Neuronal stem cell (in vitro differentiated cells): ENCODE measurements around the gene ZNF445.
A peak's percentile ranks its signal among the peaks of the same experiment; 100 is the strongest.

Experiments
- DNase-seq: peaks from one replicate; pipeline ENCODE4 v3.0.0-alpha.2; 2013; ENCODE audit warnings: low spot score
- H2AFZ ChIP-seq: one replicate; pipeline ENCODE4 v1.6.1; 2013; ENCODE audit warnings: mild to moderate bottlenecking, low read length, inconsistent platforms
- H2AK5ac ChIP-seq: 2 replicates; pipeline ENCODE4 v1.6.1; 2013; ENCODE audit warnings: low read depth, mild to moderate bottlenecking, inconsistent platforms, low read length, moderate library complexity, mixed read lengths
- H2BK120ac ChIP-seq: 2 replicates; pipeline ENCODE4 v1.6.1; 2013; ENCODE audit warnings: low read depth, mild to moderate bottlenecking, inconsistent platforms, low read length, moderate library complexity, mixed read lengths
- H2BK12ac ChIP-seq: one replicate; pipeline ENCODE4 v1.6.1; 2013; ENCODE audit warnings: low read length, inconsistent platforms
- H2BK15ac ChIP-seq: 2 replicates; pipeline ENCODE4 v1.6.1; 2013; ENCODE audit warnings: mild to moderate bottlenecking, low read length, inconsistent platforms, mixed read lengths
- H2BK5ac ChIP-seq: one replicate; pipeline ENCODE4 v1.6.1; 2013; ENCODE audit warnings: inconsistent platforms, mild to moderate bottlenecking, low read length, moderate library complexity
- H3K14ac ChIP-seq: one replicate; pipeline ENCODE4 v1.6.1; 2013; ENCODE audit warnings: low read length, inconsistent platforms
- H3K18ac ChIP-seq: 2 replicates; pipeline ENCODE4 v1.6.1; 2013; ENCODE audit warnings: low read length, inconsistent platforms
- H3K23ac ChIP-seq: 2 replicates; pipeline ENCODE4 v1.6.1; 2013; ENCODE audit warnings: low read depth, mild to moderate bottlenecking, mixed read lengths, low read length, inconsistent platforms; ENCODE audit not compliant: poor library complexity
- H3K27ac ChIP-seq: replicated peaks from 3 replicates; pipeline ENCODE4 v1.5.1; 2013; ENCODE audit warnings: low read length, inconsistent platforms
- H3K27me3 ChIP-seq, 3 experiments: 2 replicates each; pipeline ENCODE4 v1.6.1; 2013; ENCODE audit warnings: low read length in 3 of 3, mild to moderate bottlenecking in 2 of 3, inconsistent platforms in 1 of 3, low read depth in 1 of 3, mixed read lengths in 1 of 3, moderate library complexity in 1 of 3; ENCODE audit not compliant: control insufficient read depth in 3 of 3, insufficient read depth in 3 of 3
- H3K36me3 ChIP-seq, 2 donors: replicated peaks in 1 of 2; 2 replicates each; pipeline ENCODE4 v1.6.1; 2013; ENCODE audit warnings: low read length in 2 of 2; ENCODE audit not compliant: control insufficient read depth in 2 of 2, insufficient read depth in 2 of 2
- H3K4ac ChIP-seq: 2 replicates; pipeline ENCODE4 v1.6.1; 2013; ENCODE audit warnings: inconsistent platforms, mild to moderate bottlenecking, low read length, moderate library complexity
- H3K4me1 ChIP-seq, 2 donors: 1 replicate in 1 of 2; 2 replicates in 1 of 2; pipeline ENCODE4 v1.6.1; 2013; ENCODE audit warnings: low read length in 2 of 2, low read depth in 1 of 2; ENCODE audit not compliant: control insufficient read depth in 2 of 2, insufficient read depth in 1 of 2
- H3K4me2 ChIP-seq: one replicate; pipeline ENCODE4 v1.6.1; 2013; ENCODE audit warnings: mild to moderate bottlenecking, low read length, inconsistent platforms; ENCODE audit not compliant: insufficient read depth, poor library complexity, severe bottlenecking
- H3K4me3 ChIP-seq, 2 donors: 2 replicates each; pipeline ENCODE4 v1.5.1; 2013; ENCODE audit warnings: low read length in 2 of 2, mild to moderate bottlenecking in 2 of 2, inconsistent platforms in 1 of 2, moderate library complexity in 1 of 2
- H3K79me1 ChIP-seq: one replicate; pipeline ENCODE4 v1.6.1; 2013; ENCODE audit warnings: low read depth, mild to moderate bottlenecking, inconsistent platforms, low read length, moderate library complexity
- H3K9ac ChIP-seq: one replicate; pipeline ENCODE4 v1.6.1; 2013; ENCODE audit warnings: mild to moderate bottlenecking, low read depth, low read length, inconsistent platforms; ENCODE audit not compliant: poor library complexity
- H3K9me3 ChIP-seq, 2 donors: replicated peaks in 1 of 2; 2 replicates each; pipeline versions ENCODE3 to v1.6.1; 2013; ENCODE audit warnings: low read length in 2 of 2, mild to moderate bottlenecking in 2 of 2, inconsistent platforms in 1 of 2, low read depth in 1 of 2, mixed read lengths in 1 of 2, moderate library complexity in 1 of 2; ENCODE audit not compliant: control insufficient read depth in 2 of 2, insufficient read depth in 1 of 2
- H4K8ac ChIP-seq: one replicate; pipeline ENCODE4 v1.6.1; 2013; ENCODE audit warnings: low read depth, mild to moderate bottlenecking, inconsistent platforms, low read length, moderate library complexity
- H4K91ac ChIP-seq: one replicate; pipeline ENCODE4 v1.6.1; 2013; ENCODE audit warnings: low read length, low read depth, mild to moderate bottlenecking, inconsistent platforms; ENCODE audit not compliant: poor library complexity
- WGBS, 2 donors: extraction: QIAGEN DNeasy Blood & Tissue Kit; methylation state at CpG; one replicate each; pipeline ENCODE4 v1.1.7; 2013; ENCODE audit warnings: missing lambda C conversion rate in 2 of 2, mixed read lengths in 1 of 2; ENCODE audit not compliant: insufficient read length in 2 of 2, insufficient replicate concordance in 1 of 2; ENCODE audit errors: extremely low coverage in 2 of 2; 5-methylcytosine and 5-hydroxymethylcytosine counted together

The ZNF445 gene

GRCh38 chr3:44518782-44519156, 41.3 kb upstream of the ZNF445 start:
- no peaks in the 10 kb centered on the region for H3K9me3 ChIP-seq
- H3K4me3 ChIP-seq, result no peak overlapping the region
- DNase-seq, result no peak
- no peak overlapping the region for H4K91ac ChIP-seq
- no peak overlapping the region for H3K4ac ChIP-seq
- no peak overlapping the region for H2BK5ac ChIP-seq
- H3K27me3 ChIP-seq, result peaks cover 0 to 9% (median 0%) of the 10 kb centered on the region in 3 experiments
- WGBS, 2 donors, result no CpG with 5 or more reads among the region's 2 CpGs
- no peak overlapping the region for H3K23ac ChIP-seq
- H3K27ac ChIP-seq, result no peak overlapping the region
- no peak overlapping the region for H3K18ac ChIP-seq
- H2BK12ac ChIP-seq, result no peak overlapping the region
- H4K8ac ChIP-seq, result no peak overlapping the region
- H3K4me1 ChIP-seq, result no peaks in the 10 kb centered on the region
- H3K9ac ChIP-seq, result no peak overlapping the region
- H2AK5ac ChIP-seq, result no peak overlapping the region
- H3K14ac ChIP-seq, result no peak overlapping the region
- H2BK15ac ChIP-seq, result no peak overlapping the region
- H2BK120ac ChIP-seq, result no peak overlapping the region
- no peak overlapping the region for H2AFZ ChIP-seq
- H3K4me2 ChIP-seq, result no peak overlapping the region
- no peaks in the 10 kb centered on the region for H3K36me3 ChIP-seq
- no peaks in the 10 kb centered on the region for H3K79me1 ChIP-seq

- H3K4me2 ChIP-seq, result no peak overlapping the region
- no peak overlapping the region for H2BK5ac ChIP-seq
- H3K27ac ChIP-seq, result no peak overlapping the region
- peaks cover 0 to under 1% of the 10 kb centered on the region in 2 donors for H3K4me1 ChIP-seq
- H2AFZ ChIP-seq, result no peak overlapping the region
- H4K91ac ChIP-seq, result no peak overlapping the region
- no peak for DNase-seq
- no peak overlapping the region for H3K9ac ChIP-seq
- H2BK12ac ChIP-seq, result no peak overlapping the region
- H3K18ac ChIP-seq, result no peak overlapping the region
- H3K27me3 ChIP-seq, result peaks cover 0 to 2% (median 0%) of the 10 kb centered on the region in 3 experiments
- no peak overlapping the region for H2BK15ac ChIP-seq
- no peak overlapping the region for H3K14ac ChIP-seq
- H4K8ac ChIP-seq, result no peak overlapping the region
- no peaks in the 10 kb centered on the region for H3K9me3 ChIP-seq
- no peak overlapping the region for H2AK5ac ChIP-seq
- no peak overlapping the region for H3K23ac ChIP-seq
- H3K79me1 ChIP-seq, result no peaks in the 10 kb centered on the region
- no peaks in the 10 kb centered on the region for H3K36me3 ChIP-seq
- no peak overlapping the region for H2BK120ac ChIP-seq
- no CpG with 5 or more reads among the region's 3 CpGs for WGBS, 2 donors
- no peak overlapping the region for H3K4me3 ChIP-seq
- no peak overlapping the region for H3K4ac ChIP-seq
Observed at GRCh38 chr3:44516230-44516629, 38.8 kb upstream of the ZNF445 start.

- H3K27me3 ChIP-seq, result no peaks in the 10 kb centered on the region
- no peaks in the 10 kb centered on the region for H3K9me3 ChIP-seq
- no peak overlapping the region for H2BK120ac ChIP-seq
- H2AK5ac ChIP-seq, result no peak overlapping the region
- H3K79me1 ChIP-seq, result no peaks in the 10 kb centered on the region
- H3K4me2 ChIP-seq, result no peak overlapping the region
- H3K23ac ChIP-seq, result no peak overlapping the region
- no peak overlapping the region for H3K4me3 ChIP-seq
- H2AFZ ChIP-seq, result no peak overlapping the region
- H3K4me1 ChIP-seq, result peaks cover 0 to 6% of the 10 kb centered on the region in 2 donors
- H3K9ac ChIP-seq, result no peak overlapping the region
- H2BK15ac ChIP-seq, result no peak overlapping the region
- H3K18ac ChIP-seq, result no peak overlapping the region
- no peak overlapping the region for H2BK12ac ChIP-seq
- H2BK5ac ChIP-seq, result no peak overlapping the region
- no peak overlapping the region for H4K8ac ChIP-seq
- H3K4ac ChIP-seq, result no peak overlapping the region
- no peak overlapping the region for H4K91ac ChIP-seq
- H3K36me3 ChIP-seq, result no peaks in the 10 kb centered on the region
- no CpG with 5 or more reads among the region's 3 CpGs for WGBS, 2 donors
- H3K14ac ChIP-seq, result no peak overlapping the region
- no peak for DNase-seq
- no peak overlapping the region for H3K27ac ChIP-seq
Observed at GRCh38 chr3:44513513-44513912, 36.0 kb upstream of the ZNF445 start.

GRCh38 chr3:44511238-44511566, 33.7 kb upstream of the ZNF445 start:
- Histone ChIP-seq H3K27ac (peak overlapping the region; percentile 94), H4K91ac (no peak overlapping the region), H3K14ac (no peak overlapping the region), H3K23ac (no peak overlapping the region), H3K4me3 (peak overlapping the region in 1 of 2 donors; percentile 78), H3K4me2 (peak overlapping the region; percentile 51), H3K9me3 (peaks cover 2 to 13% of the 10 kb centered on the region in 2 donors), H3K36me3 (peaks cover 2 to 12% of the 10 kb centered on the region in 2 donors), H3K79me1 (peaks cover 2% of the 10 kb centered on the region), H4K8ac (no peak overlapping the region), H2BK12ac (no peak overlapping the region), H3K18ac (no peak overlapping the region), H3K4me1 (peaks cover 0 to 6% of the 10 kb centered on the region in 2 donors), H2BK5ac (no peak overlapping the region), H3K9ac (no peak overlapping the region), H2AK5ac (no peak overlapping the region), H3K27me3 (no peaks in the 10 kb centered on the region), H3K4ac (no peak overlapping the region), H2AFZ (peak overlapping the region; percentile 99), H2BK15ac (no peak overlapping the region), H2BK120ac (no peak overlapping the region)
- no peak for DNase-seq
- no CpG with 5 or more reads among the region's 4 CpGs for WGBS, 2 donors
